Activated naive CD8-positive, alpha-beta T cell treated with anti-CD3 and anti-CD28 coated beads, Interleukin-2, amount 10 ng/mL, durations not matched to agents 7 days and 5 days (primary cell): ENCODE data around the gene JAZF1. TPM values are rescaled to one million over a fixed set of nuclear protein-coding genes. Genes with fewer than 3 reads are reported as not detected.

ENCODE experiments used
- ATAC-seq: fragments of 150-1000 bp; cut with Tn5 transposase; one replicate; pipeline ENCODE4 v1.10.0; 2021; ENCODE audit warnings: low read depth, moderate library complexity
- POLR2A ChIA-PET: fragments of 350-600 bp; sonication (Branson Sonifier 250); formaldehyde crosslinking; loops from one replicate; lab custom pipeline; 2021; ENCODE audit warnings: antibody characterized with exemption; lab: Charles Lee
- DNase-seq: peaks from one replicate; pipeline ENCODE4 v3.0.0; 2021
- H3K27ac Mint-ChIP-seq: one replicate; pipeline ENCODE4 v1.8.0; 2022; ENCODE audit warnings: mild to moderate bottlenecking, mixed read lengths
- H3K27me3 Mint-ChIP-seq: one replicate; pipeline ENCODE4 v1.8.0; 2022; ENCODE audit warnings: mild to moderate bottlenecking, moderate library complexity, mixed read lengths
- H3K36me3 Mint-ChIP-seq: one replicate; pipeline ENCODE4 v1.8.0; 2021; ENCODE audit warnings: mild to moderate bottlenecking, mixed read lengths
- H3K4me1 Mint-ChIP-seq: one replicate; pipeline ENCODE4 v1.8.0; 2021; ENCODE audit warnings: mixed read lengths
- H3K4me3 Mint-ChIP-seq: one replicate; pipeline ENCODE4 v1.8.0; 2022; ENCODE audit warnings: mild to moderate bottlenecking, moderate library complexity, mixed read lengths
- H3K9me3 Mint-ChIP-seq: one replicate; pipeline ENCODE4 v1.8.0; 2021; ENCODE audit warnings: mixed read lengths
- total RNA-seq, 2 experiments: library from RNA; stranded (reverse); gene quantifications; one replicate each; pipeline ENCODE4 v1.2.3, GENCODE V29; 2021

The JAZF1 gene
- total RNA-seq, 2 experiments from 2014 or later, result 4.4 to 4.7 TPM

GRCh38 chr7:27799212-27799611 is 381.4 kb downstream of the JAZF1 start:
- H3K27ac Mint-ChIP-seq, result no peak overlapping the region
- H3K9me3 Mint-ChIP-seq, result no peaks in the 10 kb centered on the region
- POLR2A ChIA-PET, result no interaction called here
- H3K4me1 Mint-ChIP-seq, result peaks cover 2% of the 10 kb centered on the region
- no peak for ATAC-seq
- H3K27me3 Mint-ChIP-seq, result no peaks in the 10 kb centered on the region
- DNase-seq, result no peak
- peaks cover 24% of the 10 kb centered on the region for H3K36me3 Mint-ChIP-seq
- H3K4me3 Mint-ChIP-seq, result no peak overlapping the region

- H3K27me3 Mint-ChIP-seq, result no peaks in the 10 kb centered on the region
- no peak for DNase-seq
- H3K9me3 Mint-ChIP-seq, result no peaks in the 10 kb centered on the region
- H3K27ac Mint-ChIP-seq, result no peak overlapping the region
- H3K4me1 Mint-ChIP-seq, result no peaks in the 10 kb centered on the region
- no peak for ATAC-seq
- H3K4me3 Mint-ChIP-seq, result no peak overlapping the region
- POLR2A ChIA-PET, result no interaction called here
- H3K36me3 Mint-ChIP-seq, result peaks cover 17% of the 10 kb centered on the region
These were observed 384.6 kb downstream of the JAZF1 start for GRCh38 chr7:27795977-27796376.

- DNase-seq, result no peak
- no peak overlapping the region for H3K4me3 Mint-ChIP-seq
- no peak overlapping the region for H3K27ac Mint-ChIP-seq
- no peaks in the 10 kb centered on the region for H3K9me3 Mint-ChIP-seq
- POLR2A ChIA-PET, result no interaction called here
- ATAC-seq, result no peak
- H3K36me3 Mint-ChIP-seq, result peaks cover 12% of the 10 kb centered on the region
- no peaks in the 10 kb centered on the region for H3K27me3 Mint-ChIP-seq
- H3K4me1 Mint-ChIP-seq, result no peaks in the 10 kb centered on the region
These were observed 386.8 kb downstream of the JAZF1 start for GRCh38 chr7:27793780-27794179.

GRCh38 chr7:27788437-27788836 is 392.2 kb downstream of the JAZF1 start:
- DNase-seq, result no peak
- H3K9me3 Mint-ChIP-seq, result no peaks in the 10 kb centered on the region
- no peak for ATAC-seq
- H3K27me3 Mint-ChIP-seq, result no peaks in the 10 kb centered on the region
- H3K4me3 Mint-ChIP-seq, result no peak overlapping the region
- POLR2A ChIA-PET, result no interaction called here
- peaks cover 3% of the 10 kb centered on the region for H3K4me1 Mint-ChIP-seq
- H3K27ac Mint-ChIP-seq, result no peak overlapping the region
- peaks cover 7% of the 10 kb centered on the region for H3K36me3 Mint-ChIP-seq

- no peaks in the 10 kb centered on the region for H3K9me3 Mint-ChIP-seq
- H3K27ac Mint-ChIP-seq, result no peak overlapping the region
- peaks cover 3% of the 10 kb centered on the region for H3K36me3 Mint-ChIP-seq
- peaks cover 5% of the 10 kb centered on the region for H3K4me1 Mint-ChIP-seq
- POLR2A ChIA-PET, result no interaction called here
- H3K27me3 Mint-ChIP-seq, result no peaks in the 10 kb centered on the region
- H3K4me3 Mint-ChIP-seq, result no peak overlapping the region
- ATAC-seq (peak; percentile 30), DNase-seq (no peak)
These were observed 396.1 kb downstream of the JAZF1 start for GRCh38 chr7:27784399-27785053.

GRCh38 chr7:27782849-27783248 is 397.7 kb downstream of the JAZF1 start:
- Mint-ChIP-seq H3K36me3 (peaks cover 3% of the 10 kb centered on the region), H3K27me3 (no peaks in the 10 kb centered on the region), H3K4me3 (no peak overlapping the region), H3K27ac (no peak overlapping the region), H3K4me1 (peaks cover 5% of the 10 kb centered on the region), H3K9me3 (no peaks in the 10 kb centered on the region)
- POLR2A ChIA-PET, result interaction anchor here (1.2 kb wide), 1 partner anchor 42 kb away, joined by 5 read pairs; no protein-coding TSS in a partner anchor
- DNase-seq, result no peak
- no peak for ATAC-seq

GRCh38 chr7:27781188-27781587 is 399.4 kb downstream of the JAZF1 start:
- no peak overlapping the region for H3K4me3 Mint-ChIP-seq
- H3K36me3 Mint-ChIP-seq, result no peaks in the 10 kb centered on the region
- POLR2A ChIA-PET, result no interaction called here
- peaks cover 5% of the 10 kb centered on the region for H3K4me1 Mint-ChIP-seq
- DNase-seq (no peak), ATAC-seq (no peak)
- H3K27me3 Mint-ChIP-seq, result no peaks in the 10 kb centered on the region
- no peak overlapping the region for H3K27ac Mint-ChIP-seq
- no peaks in the 10 kb centered on the region for H3K9me3 Mint-ChIP-seq

Other genes with a start within 250 kb of the JAZF1 start
- gene CREB5, start 231.7 kb upstream of the JAZF1 start, total RNA-seq, result not detected